HCT116 (cell line): ENCODE data around the gene IL3. TPM values are rescaled to one million over a fixed set of nuclear protein-coding genes. Genes with fewer than 3 reads are reported as not detected.

Experiments
- ATAC-seq: fragments of 200-7000 bp; cut with Tn5 transposase; 2 replicates; pipeline ENCODE4 v1.9.1; 2020; ENCODE audit warnings: mild to moderate bottlenecking, moderate library complexity
- BruUV-seq: library from RNA; stranded (reverse); fragments of 400-500 nt; replicated peaks from 2 replicates; lab custom pipeline; 2021; lab: Mats Ljungman, UMichigan
- CTCF ChIA-PET: fragments of 300-600 bp; sonication (Branson Sonifier 250); formaldehyde crosslinking; loops from one replicate; lab custom pipeline; 2021; ENCODE audit warnings: antibody characterized with exemption; lab: Charles Lee
- POLR2A ChIA-PET: fragments of 300-600, 350-600 bp; sonication (Branson Sonifier 250); formaldehyde crosslinking; loops from one replicate; lab custom pipeline; 2021; ENCODE audit warnings: antibody characterized with exemption; lab: Charles Lee
- RAD21 ChIA-PET, 2 experiments: fragments of 300-600 bp; sonication (Branson Sonifier 250); formaldehyde crosslinking; loops; one replicate each; lab custom pipeline; 2023; ENCODE audit warnings: low total read pairs in 2 of 2; ENCODE audit not compliant: uncharacterized antibody in 2 of 2, unreplicated experiment in 2 of 2, low non-redundant PET in 1 of 2; lab: Charles Lee
- DNase-seq: peaks from one replicate; pipeline ENCODE4 v3.0.0-alpha.2; 2010; ENCODE audit warnings: low read depth, low spot score
- H2AFZ ChIP-seq: fragments of 200-600 bp; shearing (Covaris generic), sonication (generic); 2 replicates; pipeline ENCODE4 v1.6.1; 2017; ENCODE audit warnings: low read depth, mixed run types, mixed read lengths, antibody characterized with exemption, low read length; ENCODE audit not compliant: poor library complexity, severe bottlenecking
- H3K27ac ChIP-seq: 2 replicates; pipeline ENCODE4 v1.5.1; 2012; ENCODE audit warnings: low read depth, low read length
- H3K27me3 ChIP-seq: fragments of 200-600 bp; sonication (generic); 2 replicates; pipeline ENCODE4 v1.6.1; 2016; ENCODE audit warnings: mixed run types, low read length, mixed read lengths; ENCODE audit not compliant: insufficient read depth
- H3K36me3 ChIP-seq, 2 experiments: fragments of 200-500 bp in 1 of 2; fragments of 200-600 bp in 1 of 2; sonication (Bioruptor generic) in 1 of 2; sonication (generic) in 1 of 2; 2 replicates each; pipeline versions ENCODE4 v1.5.1 to v1.6.1; 2014 to 2016; ENCODE audit warnings: low read length in 2 of 2, inconsistent platforms in 1 of 2, mixed read lengths in 1 of 2, mixed run types in 1 of 2; ENCODE audit not compliant: insufficient read depth in 2 of 2, control insufficient read depth in 1 of 2
- H3K4me1 ChIP-seq, 2 experiments: fragments of 200-600 bp in 1 of 2; sonication (generic) in 1 of 2; 2 replicates each; pipeline versions ENCODE4 v1.5.1 to v1.6.1; 2012 to 2017; ENCODE audit warnings: low read length in 2 of 2, inconsistent platforms in 1 of 2, mild to moderate bottlenecking in 1 of 2, mixed read lengths in 1 of 2, mixed run types in 1 of 2, moderate library complexity in 1 of 2; ENCODE audit not compliant: insufficient read depth in 2 of 2, control insufficient read depth in 1 of 2
- H3K4me2 ChIP-seq: fragments of 200-600 bp; sonication (generic); 2 replicates; pipeline ENCODE4 v1.6.1; 2017; ENCODE audit warnings: mixed run types, low read length, mixed read lengths
- H3K4me3 ChIP-seq, 2 experiments: fragments of 200-600 bp in 1 of 2; sonication (generic) in 1 of 2; replicated peaks in 1 of 2; 2 replicates each; pipeline ENCODE4 v1.5.1; 2011 to 2016; ENCODE audit warnings: low read length in 2 of 2, control low read depth in 1 of 2, low read depth in 1 of 2, mild to moderate bottlenecking in 1 of 2, mixed read lengths in 1 of 2, mixed run types in 1 of 2
- H3K79me2 ChIP-seq: fragments of 200-600 bp; sonication (generic); 2 replicates; pipeline ENCODE4 v1.6.1; 2017; ENCODE audit warnings: mild to moderate bottlenecking, mixed run types, low read length, moderate library complexity, mixed read lengths; ENCODE audit not compliant: insufficient read depth
- H3K9ac ChIP-seq: fragments of 200-600 bp; sonication (generic); 2 replicates; pipeline ENCODE4 v1.6.1; 2016; ENCODE audit warnings: low read length, mixed read lengths
- H3K9me2 ChIP-seq: fragments of 200-600 bp; sonication (generic), shearing (Covaris generic); 2 replicates; pipeline ENCODE4 v1.6.1; 2017; ENCODE audit warnings: mixed run types, mild to moderate bottlenecking, moderate library complexity; ENCODE audit not compliant: insufficient read depth
- H3K9me3 ChIP-seq, 2 experiments: fragments of 200-500 bp in 1 of 2; fragments of 200-600 bp in 1 of 2; sonication (Bioruptor generic) in 1 of 2; sonication (generic) in 1 of 2; 2 replicates each; pipeline ENCODE4 v1.6.1; 2014 to 2017; ENCODE audit warnings: low read length in 2 of 2, mixed read lengths in 2 of 2, inconsistent platforms in 1 of 2, low read depth in 1 of 2, mild to moderate bottlenecking in 1 of 2, mixed run types in 1 of 2, moderate library complexity in 1 of 2; ENCODE audit not compliant: control insufficient read depth in 1 of 2, insufficient read depth in 1 of 2
- H4K20me1 ChIP-seq: fragments of 200-600 bp; sonication (generic), shearing (Covaris generic); 2 replicates; pipeline ENCODE4 v1.6.1; 2017; ENCODE audit warnings: mixed run types, mild to moderate bottlenecking, moderate library complexity; ENCODE audit not compliant: insufficient read depth
- CBX3 ChIP-seq: IDR thresholded peaks from 2 replicates; pipeline ENCODE4 v1.6.1; 2012; ENCODE audit warnings: low read depth
- ELF1 ChIP-seq: IDR thresholded peaks from 2 replicates; pipeline ENCODE4 v1.6.1; 2012; ENCODE audit warnings: low read depth, borderline replicate concordance
- EZH2 ChIP-seq: fragments of 200-600 bp; sonication (generic); IDR thresholded peaks from 2 replicates; pipeline ENCODE4 v1.6.1; 2017; ENCODE audit warnings: antibody characterized with exemption, mixed run types
- POLR2A ChIP-seq: IDR thresholded peaks from 2 replicates; pipeline ENCODE4 v1.7.0; 2011; ENCODE audit warnings: borderline replicate concordance; ENCODE audit not compliant: insufficient read depth, insufficient read length; ENCODE audit errors: extremely low read depth
- POLR2AphosphoS5 ChIP-seq: IDR thresholded peaks from 2 replicates; pipeline ENCODE4 v1.6.1; 2011; ENCODE audit warnings: mild to moderate bottlenecking, low read depth, low read length, moderate library complexity
- ZFX ChIP-seq: fragments of 450-650 bp; IDR thresholded peaks from 2 replicates; pipeline ENCODE4 v1.6.1; 2017
- ZNF274 ChIP-seq: fragments of 200-500 bp; sonication (Bioruptor generic); IDR thresholded peaks from 2 replicates; pipeline ENCODE4 v1.6.1; 2014; ENCODE audit warnings: mild to moderate bottlenecking, low read depth, low read length, inconsistent platforms
- intact Hi-C: fragments of 100-400 bp; cut with micrococcal nuclease; formaldehyde crosslinking; loops from 2 replicates; pipeline ENCODE4 v1.10.0; 2022
- total RNA-seq: library from RNA; stranded (reverse); gene quantifications from one replicate; pipeline ENCODE4 v1.2.1, GENCODE V29; 2021; ENCODE audit not compliant: unreplicated experiment
- TF ChIP-seq, protein P1 (sequence below), 3 experiments: fragments of 200-600 bp in 1 of 3; sonication (generic) in 1 of 3; IDR thresholded peaks in 2 of 3; conservative IDR thresholded peaks in 1 of 3; 2 replicates each; pipeline ENCODE4 v1.5.1; 2012 to 2017; ENCODE audit warnings: low read depth in 2 of 3, low read length in 2 of 3, antibody characterized with exemption in 1 of 3, borderline replicate concordance in 1 of 3, control low read depth in 1 of 3, mild to moderate bottlenecking in 1 of 3, mixed read lengths in 1 of 3, mixed run types in 1 of 3, moderate library complexity in 1 of 3; ENCODE audit not compliant: insufficient read depth in 1 of 3
- TF ChIP-seq, protein P2 (sequence below): IDR thresholded peaks from 2 replicates; pipeline ENCODE4 v1.6.1; 2012; ENCODE audit warnings: low read depth
- TF ChIP-seq, protein P3 (sequence below): IDR thresholded peaks from 2 replicates; pipeline ENCODE4 v1.6.1; 2012

Gene IL3
- total RNA-seq, 1 experiment from 2014 or later = not detected

DNA sequence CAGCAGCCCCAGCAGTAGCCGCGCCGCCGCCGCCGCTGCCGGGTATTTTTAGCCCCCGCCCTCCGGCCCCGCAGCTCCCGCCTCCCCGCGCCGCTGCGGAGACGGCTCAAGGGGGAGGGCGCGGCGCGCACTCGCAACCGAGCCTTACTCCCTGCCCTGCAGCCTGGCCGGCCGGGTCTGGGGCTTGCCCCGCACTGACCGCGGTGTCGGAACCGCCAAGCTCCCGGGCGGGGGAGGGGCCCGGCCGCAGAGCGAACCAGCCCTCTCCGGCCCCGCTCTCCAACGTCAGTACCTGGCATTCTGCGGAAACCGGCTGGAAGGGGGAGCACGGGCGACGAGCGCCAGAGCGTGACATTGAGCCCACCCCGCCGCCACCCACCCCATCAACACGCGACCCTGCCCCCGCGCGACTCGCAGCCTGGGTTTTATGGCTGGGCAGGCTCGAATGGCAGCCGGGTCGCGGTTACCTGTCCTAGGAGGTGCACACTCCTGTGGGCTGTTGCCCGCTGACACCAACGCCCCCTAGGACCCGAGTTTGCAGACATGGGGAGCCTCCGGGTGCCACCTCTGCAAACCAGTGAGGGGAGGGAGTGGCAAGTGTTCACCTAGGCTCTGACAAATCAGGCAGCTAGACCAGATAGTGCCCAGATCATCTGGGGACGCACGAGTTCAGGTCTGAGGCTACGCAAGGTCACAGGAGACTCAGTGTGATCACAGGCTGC lies 48.7 kb upstream of the IL3 start, which contains the start of gene ACSL6:
TSS of gene ACSL6 (minus strand) at position 37 of the 722 bp plus-strand sequence. CDS start 105 bp downstream, outside the sequence.
- CTCF ChIA-PET = no interaction called here
- no peaks in the 10 kb centered on the region for H3K79me2 ChIP-seq
- RAD21 ChIA-PET = no interaction called here
- POLR2A ChIA-PET = no interaction called here
- H2AFZ ChIP-seq = no peak within 1 kb of the TSS
- H3K9ac ChIP-seq = peak within 1 kb of the TSS; percentile 27; the same call in 1 of the 2 replicates
- DNase-seq (no peak), ATAC-seq (peak; percentile 47)
- peaks cover 0 to 5% of the 10 kb centered on the region in 2 experiments; a peak in 1 of 4 replicates for H3K4me1 ChIP-seq
- H3K27ac ChIP-seq = no peak within 1 kb of the TSS
- TF ChIP-seq ZFX = no peak
- no peak for TF ChIP-seq EZH2
- TF ChIP-seq, protein P1, sequence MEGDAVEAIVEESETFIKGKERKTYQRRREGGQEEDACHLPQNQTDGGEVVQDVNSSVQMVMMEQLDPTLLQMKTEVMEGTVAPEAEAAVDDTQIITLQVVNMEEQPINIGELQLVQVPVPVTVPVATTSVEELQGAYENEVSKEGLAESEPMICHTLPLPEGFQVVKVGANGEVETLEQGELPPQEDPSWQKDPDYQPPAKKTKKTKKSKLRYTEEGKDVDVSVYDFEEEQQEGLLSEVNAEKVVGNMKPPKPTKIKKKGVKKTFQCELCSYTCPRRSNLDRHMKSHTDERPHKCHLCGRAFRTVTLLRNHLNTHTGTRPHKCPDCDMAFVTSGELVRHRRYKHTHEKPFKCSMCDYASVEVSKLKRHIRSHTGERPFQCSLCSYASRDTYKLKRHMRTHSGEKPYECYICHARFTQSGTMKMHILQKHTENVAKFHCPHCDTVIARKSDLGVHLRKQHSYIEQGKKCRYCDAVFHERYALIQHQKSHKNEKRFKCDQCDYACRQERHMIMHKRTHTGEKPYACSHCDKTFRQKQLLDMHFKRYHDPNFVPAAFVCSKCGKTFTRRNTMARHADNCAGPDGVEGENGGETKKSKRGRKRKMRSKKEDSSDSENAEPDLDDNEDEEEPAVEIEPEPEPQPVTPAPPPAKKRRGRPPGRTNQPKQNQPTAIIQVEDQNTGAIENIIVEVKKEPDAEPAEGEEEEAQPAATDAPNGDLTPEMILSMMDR (IDR thresholded peaks at IDR 0.05 in 2 of 3, conservative IDR thresholded peaks at IDR 0.05 in 1 of 3; ENCODE audit: borderline replicate concordance in 1 of 3, insufficient read depth in 1 of 3, low read depth in 2 of 3, low read length in 2 of 3) = no peak
- no peak for TF ChIP-seq POLR2A
- TF ChIP-seq, protein P2, sequence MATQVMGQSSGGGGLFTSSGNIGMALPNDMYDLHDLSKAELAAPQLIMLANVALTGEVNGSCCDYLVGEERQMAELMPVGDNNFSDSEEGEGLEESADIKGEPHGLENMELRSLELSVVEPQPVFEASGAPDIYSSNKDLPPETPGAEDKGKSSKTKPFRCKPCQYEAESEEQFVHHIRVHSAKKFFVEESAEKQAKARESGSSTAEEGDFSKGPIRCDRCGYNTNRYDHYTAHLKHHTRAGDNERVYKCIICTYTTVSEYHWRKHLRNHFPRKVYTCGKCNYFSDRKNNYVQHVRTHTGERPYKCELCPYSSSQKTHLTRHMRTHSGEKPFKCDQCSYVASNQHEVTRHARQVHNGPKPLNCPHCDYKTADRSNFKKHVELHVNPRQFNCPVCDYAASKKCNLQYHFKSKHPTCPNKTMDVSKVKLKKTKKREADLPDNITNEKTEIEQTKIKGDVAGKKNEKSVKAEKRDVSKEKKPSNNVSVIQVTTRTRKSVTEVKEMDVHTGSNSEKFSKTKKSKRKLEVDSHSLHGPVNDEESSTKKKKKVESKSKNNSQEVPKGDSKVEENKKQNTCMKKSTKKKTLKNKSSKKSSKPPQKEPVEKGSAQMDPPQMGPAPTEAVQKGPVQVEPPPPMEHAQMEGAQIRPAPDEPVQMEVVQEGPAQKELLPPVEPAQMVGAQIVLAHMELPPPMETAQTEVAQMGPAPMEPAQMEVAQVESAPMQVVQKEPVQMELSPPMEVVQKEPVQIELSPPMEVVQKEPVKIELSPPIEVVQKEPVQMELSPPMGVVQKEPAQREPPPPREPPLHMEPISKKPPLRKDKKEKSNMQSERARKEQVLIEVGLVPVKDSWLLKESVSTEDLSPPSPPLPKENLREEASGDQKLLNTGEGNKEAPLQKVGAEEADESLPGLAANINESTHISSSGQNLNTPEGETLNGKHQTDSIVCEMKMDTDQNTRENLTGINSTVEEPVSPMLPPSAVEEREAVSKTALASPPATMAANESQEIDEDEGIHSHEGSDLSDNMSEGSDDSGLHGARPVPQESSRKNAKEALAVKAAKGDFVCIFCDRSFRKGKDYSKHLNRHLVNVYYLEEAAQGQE = no peak
- TF ChIP-seq ELF1 = no peak
- TF ChIP-seq CBX3 = no peak
- TF ChIP-seq, protein P3, sequence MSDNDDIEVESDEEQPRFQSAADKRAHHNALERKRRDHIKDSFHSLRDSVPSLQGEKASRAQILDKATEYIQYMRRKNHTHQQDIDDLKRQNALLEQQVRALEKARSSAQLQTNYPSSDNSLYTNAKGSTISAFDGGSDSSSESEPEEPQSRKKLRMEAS = no peak
- no peak for TF ChIP-seq POLR2AphosphoS5
- no peak for TF ChIP-seq ZNF274
- TF ChIP-seq, all 23 proteins: peak for 0
- peak within 1 kb of the TSS; percentile 37 to 53 for H3K4me3 ChIP-seq
- no peaks in the 10 kb centered on the region for H3K36me3 ChIP-seq
- intact Hi-C loops = no loop called here
- no peaks in the 10 kb centered on the region for H4K20me1 ChIP-seq
- no TSS peak for BruUV-seq
- no peaks in the 10 kb centered on the region for H3K9me2 ChIP-seq
- H3K4me2 ChIP-seq = peak within 1 kb of the TSS; percentile 74
- 0 out of 2 replicates have a peak, but pooled peaks cover 5% of the 10 kb centered on the region for H3K27me3 ChIP-seq
- no peaks in the 10 kb centered on the region for H3K9me3 ChIP-seq
